Endothelial cell of umbilical vein (primary cell): ENCODE data around the gene SLFNL1. TPM values are rescaled to one million over a fixed set of nuclear protein-coding genes. Genes with fewer than 3 reads are reported as not detected.

Experiments used
- BruUV-seq: library from RNA; stranded (reverse); fragments of 400-500 nt; replicated peaks from 2 replicates; lab custom pipeline; 2021; lab: Mats Ljungman, UMichigan
- CTCF ChIA-PET: fragments of 300-600, 350-600 bp; sonication (Branson Sonifier 250); formaldehyde crosslinking; loops from one replicate; lab custom pipeline; 2021; ENCODE audit warnings: antibody characterized with exemption, inconsistent platforms; lab: Charles Lee
- POLR2A ChIA-PET: fragments of 300-600, 350-600 bp; sonication (Branson Sonifier 250); formaldehyde crosslinking; loops from one replicate; lab custom pipeline; 2021; ENCODE audit warnings: antibody characterized with exemption, inconsistent platforms; lab: Charles Lee
- DNase-seq: peaks from one replicate; pipeline ENCODE4 v3.0.0-alpha.2; 2011; ENCODE audit warnings: low read depth, low spot score
- FAIRE-seq: peaks from 2 replicates; lab custom pipeline; 2011; peaks lifted over from hg19 to GRCh38; lab: Jason Lieb, UNC
- H2AFZ ChIP-seq: 2 replicates; pipeline ENCODE4 v1.6.0; 2012; ENCODE audit warnings: low read depth, low read length, control low read depth, inconsistent platforms
- H3K27ac ChIP-seq: 2 replicates; pipeline ENCODE4 v1.5.1; 2011; ENCODE audit warnings: low read depth, mild to moderate bottlenecking, control low read depth, low read length, moderate library complexity; ENCODE audit not compliant: insufficient read depth
- H3K27me3 ChIP-seq, 2 experiments: 2 replicates each; pipeline versions ENCODE4 v1.6.0 to v1.6.1; 2011; ENCODE audit warnings: low read length in 2 of 2, mixed read lengths in 1 of 2; ENCODE audit not compliant: control insufficient read depth in 2 of 2, insufficient read depth in 2 of 2
- H3K36me3 ChIP-seq, 2 experiments: 2 replicates in 1 of 2; 3 replicates in 1 of 2; pipeline ENCODE4 v1.5.1; 2011; ENCODE audit warnings: low read length in 2 of 2, mild to moderate bottlenecking in 1 of 2, moderate library complexity in 1 of 2; ENCODE audit not compliant: control insufficient read depth in 2 of 2, insufficient read depth in 2 of 2; ENCODE audit errors: extremely low read depth in 1 of 2
- H3K4me1 ChIP-seq: 3 replicates; pipeline ENCODE4 v1.5.1; 2011; ENCODE audit warnings: mild to moderate bottlenecking, low read length; ENCODE audit not compliant: control insufficient read depth, insufficient read depth; ENCODE audit errors: extremely low read depth
- H3K4me2 ChIP-seq: 2 replicates; pipeline ENCODE4 v1.6.1; 2011; ENCODE audit warnings: low read length, control low read depth, mixed read lengths; ENCODE audit not compliant: insufficient read depth
- H3K4me3 ChIP-seq, 3 experiments: fragments of 200-600 bp in 1 of 3; sonication (generic), shearing (Covaris generic) in 1 of 3; replicated peaks in 1 of 3; 2 replicates each; pipeline ENCODE4 v1.5.1; 2011 to 2016; ENCODE audit warnings: control low read depth in 3 of 3, low read length in 3 of 3, mild to moderate bottlenecking in 2 of 3, inconsistent platforms in 1 of 3, low read depth in 1 of 3, moderate library complexity in 1 of 3; ENCODE audit not compliant: insufficient read depth in 1 of 3
- H3K79me2 ChIP-seq: 2 replicates; pipeline ENCODE4 v1.6.0; 2012; ENCODE audit warnings: low read length, inconsistent platforms; ENCODE audit not compliant: control insufficient read depth, insufficient read depth
- H3K9ac ChIP-seq: replicated peaks from 2 replicates; pipeline ENCODE3; 2011; ENCODE audit warnings: low read length, control low read depth; ENCODE audit not compliant: insufficient read depth; ENCODE audit errors: extremely low read depth
- H3K9me1 ChIP-seq: replicated peaks from 3 replicates; pipeline ENCODE4 v1.6.0; 2011; ENCODE audit warnings: mild to moderate bottlenecking, low read length; ENCODE audit not compliant: control insufficient read depth, insufficient read depth; ENCODE audit errors: extremely low read depth
- H3K9me3 ChIP-seq: replicated peaks from 2 replicates; pipeline ENCODE4 v1.5.1; 2012; ENCODE audit warnings: low read length, inconsistent platforms; ENCODE audit not compliant: control insufficient read depth, insufficient read depth
- H4K20me1 ChIP-seq: replicated peaks from 2 replicates; pipeline ENCODE3; 2011; ENCODE audit warnings: mild to moderate bottlenecking, low read length; ENCODE audit not compliant: control insufficient read depth, insufficient read depth; ENCODE audit errors: extremely low read depth
- CTCF ChIP-seq, 2 donors: IDR thresholded peaks; 1 replicate in 1 of 2; 2 replicates in 1 of 2; pipeline ENCODE4 v1.5.1; 2011; ENCODE audit warnings: low read length in 2 of 2, mild to moderate bottlenecking in 2 of 2, moderate library complexity in 2 of 2, control low read depth in 1 of 2, inconsistent platforms in 1 of 2, low read depth in 1 of 2; ENCODE audit not compliant: insufficient read depth in 1 of 2; ENCODE audit errors: extremely low read depth in 1 of 2
- EZH2 ChIP-seq: IDR thresholded peaks from 2 replicates; pipeline ENCODE4 v1.6.1; 2012; ENCODE audit warnings: borderline replicate concordance, low read depth, mild to moderate bottlenecking, moderate library complexity, low read length, inconsistent platforms; ENCODE audit not compliant: severe bottlenecking
- FOS ChIP-seq: IDR thresholded peaks from 2 replicates; pipeline ENCODE4 v1.6.1; 2011; ENCODE audit warnings: mild to moderate bottlenecking, low read length, moderate library complexity, borderline replicate concordance; ENCODE audit not compliant: insufficient read depth
- GATA2 ChIP-seq: IDR thresholded peaks from 2 replicates; pipeline ENCODE4 v1.7.0; 2011; ENCODE audit warnings: low read depth, mild to moderate bottlenecking, moderate library complexity, mixed read lengths, low read length; ENCODE audit not compliant: insufficient read length, insufficient read depth
- JUN ChIP-seq: IDR thresholded peaks from 2 replicates; pipeline ENCODE4 v1.6.1; 2011; ENCODE audit warnings: borderline replicate concordance, low read depth; ENCODE audit not compliant: insufficient read length, insufficient read depth
- MAX ChIP-seq: IDR thresholded peaks from 2 replicates; pipeline ENCODE4 v1.6.1; 2011; ENCODE audit not compliant: insufficient read depth, insufficient read length
- MYC ChIP-seq: IDR thresholded peaks from one replicate; pipeline ENCODE4 v1.6.1; 2011; ENCODE audit warnings: mild to moderate bottlenecking, low read depth, low read length
- POLR2A ChIP-seq: IDR thresholded peaks from 2 replicates; pipeline ENCODE4 v1.6.1; 2012; ENCODE audit warnings: low read depth, mild to moderate bottlenecking, control low read depth, low read length
- POLR2AphosphoS5 ChIP-seq: IDR thresholded peaks from 2 replicates; pipeline ENCODE4 v1.6.1; 2012; ENCODE audit warnings: low read depth, mild to moderate bottlenecking, control low read depth, low read length, moderate library complexity; ENCODE audit not compliant: insufficient read depth
- dilution Hi-C: fragments of 300-500 bp; cut with MboI; formaldehyde crosslinking; loops from one replicate; pipeline ENCODE4 v1.15.0; 2019; ENCODE audit warnings: low sequenced_read_pairs; ENCODE audit not compliant: extremely low pct_ligation_motif_present
- intact Hi-C: fragments of 100-400 bp; cut with micrococcal nuclease; formaldehyde crosslinking; loops from one replicate; pipeline ENCODE4 v1.10.0; 2022
- polyA plus RNA-seq, 4 experiments: library from polyadenylated mRNA; depleted of rRNA in 3 of 4; stranded (reverse) in 3 of 4; unstranded in 1 of 4; fragments of >200 nt; gene quantifications; 2 replicates each; pipeline versions ENCODE4 v1.2.1 to v1.2.3, GENCODE V29; 2011 to 2012; ENCODE audit warnings: missing spikeins in 1 of 4
- total RNA-seq: library from RNA; stranded (reverse); gene quantifications from 2 replicates; pipeline ENCODE4 v1.2.3, GENCODE V29; 2021

The SLFNL1 gene
- total and polyA plus RNA-seq, 2 donors (not counting 3 experiments of a cell fraction or from before 2014, with no cell fraction given) = 0.14 to 0.29 TPM

- CTCF ChIA-PET = interaction anchor here (0.7 to 1.5 kb wide), 2 partner anchors 24 to 29 kb away, joined by 3 to 4 read pairs; no protein-coding TSS in a partner anchor
- DNase-seq (no peak), FAIRE-seq (no peak)
- H3K79me2 ChIP-seq = peaks cover 21% of the 10 kb centered on the region
- dilution Hi-C loops (no loop called here), intact Hi-C loops (no loop called here)
- no peak overlapping the region for H3K9ac ChIP-seq
- no peaks in the 10 kb centered on the region for H3K36me3 ChIP-seq
- H3K9me1 ChIP-seq = no peaks in the 10 kb centered on the region
- POLR2A ChIA-PET = no interaction called here
- no peaks in the 10 kb centered on the region for H3K27me3 ChIP-seq
- no peaks in the 10 kb centered on the region for H3K9me3 ChIP-seq
- no peak overlapping the region for H3K27ac ChIP-seq
- no TSS peak for BruUV-seq
- no peak overlapping the region for H3K4me2 ChIP-seq
- no peak overlapping the region for H3K4me3 ChIP-seq
- no peak overlapping the region for H2AFZ ChIP-seq
- H3K4me1 ChIP-seq = peaks cover 18% of the 10 kb centered on the region
- no peaks in the 10 kb centered on the region for H4K20me1 ChIP-seq
- no peak for TF ChIP-seq MAX
- no peak for TF ChIP-seq POLR2AphosphoS5
- no peak for TF ChIP-seq EZH2
- TF ChIP-seq FOS = no peak
- no peak for TF ChIP-seq POLR2A
- no peak for TF ChIP-seq GATA2
- no peak for TF ChIP-seq MYC
- no peak for TF ChIP-seq CTCF (IDR thresholded peaks at IDR 0.05; ENCODE audit: extremely low read depth in 1 of 2, insufficient read depth in 1 of 2, low read depth in 1 of 2, low read length in 2 of 2)
- no peak for TF ChIP-seq JUN
Measured at GRCh38 chr1:40976952-40977690, 44.4 kb downstream of the SLFNL1 start.
